GM20000 (cell line): ENCODE data around the gene CNTNAP5.
"Not testable (repeated sequence)": the region's sequence is repeated elsewhere in the genome, so short reads cannot be mapped to it uniquely, and the experiment has no call there.

Experiments
- DNase-seq: peaks from one replicate; pipeline ENCODE4 v3.0.0; 2012; ENCODE audit warnings: low spot score
- CTCF ChIP-seq: IDR thresholded peaks from 2 replicates; pipeline ENCODE4 v1.5.1; 2012; ENCODE audit warnings: mild to moderate bottlenecking, control low read depth; ENCODE audit errors: extremely low read depth, missing control alignments

CNTNAP5 gene

GRCh38 chr2:124353656-124354055, 328.6 kb downstream of the CNTNAP5 start:
- TF ChIP-seq CTCF: no peak
- no peak for DNase-seq

GRCh38 chr2:124354466-124354865, 329.4 kb downstream of the CNTNAP5 start:
- DNase-seq: no peak
- no peak for TF ChIP-seq CTCF

GRCh38 chr2:124361966-124362365, 336.9 kb downstream of the CNTNAP5 start:
- DNase-seq: not testable (repeated sequence)

- DNase-seq: no peak
- no peak for TF ChIP-seq CTCF
Observed at GRCh38 chr2:124369181-124369580, 344.1 kb downstream of the CNTNAP5 start.

- DNase-seq: no peak
- TF ChIP-seq CTCF: no peak
Observed at GRCh38 chr2:124380221-124380749, 355.2 kb downstream of the CNTNAP5 start.

GRCh38 chr2:124382067-124382618, 357.1 kb downstream of the CNTNAP5 start:
- no peak for TF ChIP-seq CTCF
- no peak for DNase-seq

GRCh38 chr2:124395961-124396360, 370.9 kb downstream of the CNTNAP5 start:
- TF ChIP-seq CTCF: no peak
- DNase-seq: no peak

GRCh38 chr2:124402274-124402673, 377.2 kb downstream of the CNTNAP5 start:
- DNase-seq: no peak
- no peak for TF ChIP-seq CTCF

- not testable (repeated sequence) for DNase-seq
Observed at GRCh38 chr2:124407836-124408534, 382.9 kb downstream of the CNTNAP5 start.
